ENCODE measurements around the gene SUMF1. TPM values are rescaled to one million over a fixed set of nuclear protein-coding genes. Genes with fewer than 3 reads are reported as not detected.

Gene SUMF1
- total RNA-seq, 1 experiment from 2014 or later: 24.0 TPM

DNA sequence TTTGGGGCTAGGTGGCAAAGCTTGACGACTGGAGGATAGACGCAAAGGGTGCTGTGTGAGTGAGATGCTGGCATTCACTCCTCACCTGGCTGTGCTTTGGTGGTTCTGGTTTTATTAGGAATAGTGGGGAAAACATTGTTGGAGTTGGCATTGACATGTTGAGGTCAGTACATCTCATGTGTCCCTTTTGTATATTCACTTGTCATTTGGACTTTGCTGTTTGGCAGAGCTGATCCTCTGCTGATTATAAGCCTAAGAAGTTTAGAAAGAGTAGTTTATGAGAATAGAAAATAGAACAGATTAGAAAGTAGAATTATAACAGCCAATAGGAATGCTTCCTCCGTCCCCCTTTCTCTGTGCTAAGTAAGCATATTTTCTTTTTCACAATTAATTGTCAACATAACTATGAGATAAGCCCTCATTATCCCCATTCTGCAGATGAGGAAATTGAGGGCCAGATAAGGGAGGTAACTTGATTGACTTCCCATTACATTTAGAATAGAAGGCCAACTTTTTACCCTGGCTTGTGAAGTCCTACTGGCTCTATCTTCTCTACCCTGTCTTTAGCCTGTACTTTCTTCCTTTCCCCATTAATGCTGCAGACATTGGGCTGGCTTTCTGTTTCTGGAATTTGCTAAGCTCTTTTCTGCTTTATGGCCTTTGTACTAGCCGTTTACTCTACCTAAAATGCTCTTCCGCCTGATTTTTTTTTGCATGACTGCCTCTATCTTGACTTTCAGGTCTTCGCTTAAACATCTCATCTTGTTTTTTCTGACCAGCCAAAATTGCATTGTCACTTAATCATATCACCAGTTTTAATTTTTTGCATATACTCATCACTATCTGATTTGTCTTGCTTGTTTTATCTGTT lies 38.9 kb upstream of the SUMF1 start:
- Histone ChIP-seq H3K9me3 (replicated peaks) (no peaks in the 10 kb centered on the region; the same call in 1 of the 2 replicates), H3K27me3 (replicated peaks) (no peaks in the 10 kb centered on the region), H3K4me3 (no peak overlapping the region), H3K27ac (no peak overlapping the region), H3K4me1 (replicated peaks) (no peaks in the 10 kb centered on the region), H3K36me3 (no peaks in the 10 kb centered on the region)
- no peak for DNase-seq (ENCODE audit: low read depth in 1 of 2, low spot score in 2 of 2)

DNA sequence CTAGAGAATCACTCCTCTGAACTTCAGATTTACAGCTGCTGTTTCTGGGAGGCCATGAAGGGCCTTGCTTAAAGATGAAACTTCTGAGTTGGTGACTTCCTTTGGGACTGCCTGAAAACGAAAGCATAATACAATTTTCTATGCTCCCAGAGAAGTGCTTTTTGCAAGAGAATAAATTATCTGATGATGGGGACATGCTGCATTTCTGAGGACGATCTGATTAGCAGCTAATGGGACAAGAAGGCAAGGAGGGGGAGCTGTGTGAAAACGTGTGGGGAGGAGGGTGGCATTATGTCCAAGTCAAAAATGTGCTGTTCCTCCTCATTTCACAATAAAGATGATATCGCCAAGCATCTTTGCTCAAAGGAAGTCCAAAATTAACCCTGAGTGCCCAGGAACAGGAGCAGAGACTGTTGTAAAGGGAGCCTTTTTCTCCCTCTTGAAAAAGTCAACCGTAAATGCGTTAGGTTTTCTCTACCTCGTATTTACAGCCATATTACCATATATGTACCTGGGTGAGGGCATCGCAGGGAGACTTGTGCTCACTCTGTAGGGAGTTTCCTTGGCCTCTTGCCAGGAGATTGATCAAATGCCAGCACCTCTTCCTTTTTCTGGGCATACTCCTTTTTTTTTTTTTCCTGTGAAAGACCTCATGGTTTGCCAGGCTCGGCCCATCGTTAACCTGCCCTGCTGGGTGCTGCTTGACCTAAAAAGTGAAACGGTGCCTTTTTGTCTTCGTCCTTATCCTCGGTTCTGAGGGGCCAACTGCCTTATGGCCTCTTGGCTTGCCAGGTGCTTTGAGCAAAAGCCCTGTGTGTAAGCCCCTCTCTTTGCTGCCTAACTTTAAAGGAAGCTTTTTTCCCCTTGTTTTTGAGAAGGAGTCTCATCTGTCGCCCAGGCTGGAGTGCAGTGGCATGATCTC lies 37.5 kb upstream of the SUMF1 start:
- H3K9me3 ChIP-seq (replicated peaks): no peaks in the 10 kb centered on the region; the same call in 1 of the 2 replicates
- no peaks in the 10 kb centered on the region for H3K4me1 ChIP-seq (replicated peaks)
- H3K36me3 ChIP-seq: no peaks in the 10 kb centered on the region
- no peak overlapping the region for H3K4me3 ChIP-seq
- H3K27me3 ChIP-seq (replicated peaks): no peaks in the 10 kb centered on the region
- no peak overlapping the region for H3K27ac ChIP-seq
- DNase-seq (ENCODE audit: low read depth in 1 of 2, low spot score in 2 of 2): no peak

DNA sequence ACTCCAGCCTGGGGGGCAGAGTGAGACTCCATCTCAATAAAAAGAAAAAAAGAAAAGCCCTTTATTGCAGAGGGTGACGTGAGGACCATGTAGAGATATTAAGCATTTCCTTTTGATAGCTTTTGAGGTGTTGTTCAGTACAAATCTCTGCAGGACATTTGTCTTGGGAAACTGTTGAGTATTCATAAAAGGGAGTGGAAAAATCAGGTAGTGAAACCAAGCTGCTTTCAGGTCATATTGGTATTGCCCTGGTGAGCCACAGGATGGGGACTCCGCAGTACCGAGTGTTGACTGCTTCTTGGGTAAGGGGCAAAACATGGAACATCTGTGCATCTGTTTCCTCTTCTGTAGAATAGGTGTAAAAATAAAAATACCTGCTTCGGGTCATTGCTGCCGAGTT lies 36.0 kb upstream of the SUMF1 start:
- no peak overlapping the region for H3K4me3 ChIP-seq
- no peaks in the 10 kb centered on the region for H3K4me1 ChIP-seq (replicated peaks)
- no peaks in the 10 kb centered on the region for H3K9me3 ChIP-seq (replicated peaks)
- H3K27ac ChIP-seq: no peak overlapping the region
- DNase-seq (ENCODE audit: low read depth in 1 of 2, low spot score in 2 of 2): no peak
- H3K27me3 ChIP-seq (replicated peaks): no peaks in the 10 kb centered on the region
- H3K36me3 ChIP-seq: no peaks in the 10 kb centered on the region

DNA sequence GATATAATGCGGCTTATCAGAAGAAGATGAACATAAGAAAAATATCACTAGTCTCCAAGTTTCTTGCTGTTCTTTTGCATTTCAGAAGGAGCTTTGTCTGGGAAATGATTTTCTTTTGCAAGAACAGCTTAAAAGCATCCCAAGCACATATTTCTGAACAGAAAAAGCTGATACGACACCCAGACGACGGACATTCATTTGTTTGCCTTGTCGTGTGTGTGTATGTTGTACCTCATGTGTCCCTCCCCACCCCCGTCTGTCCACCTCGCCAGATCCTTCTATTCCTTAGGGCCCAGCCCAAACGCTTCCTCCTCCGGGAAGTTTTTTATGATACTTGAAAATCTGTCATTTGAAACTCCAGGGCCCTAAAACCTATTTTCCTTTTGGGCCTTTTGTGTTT lies 34.9 kb upstream of the SUMF1 start:
- no peaks in the 10 kb centered on the region for H3K36me3 ChIP-seq
- no peak overlapping the region for H3K4me3 ChIP-seq
- H3K27me3 ChIP-seq (replicated peaks): no peaks in the 10 kb centered on the region
- no peak for DNase-seq (ENCODE audit: low read depth in 1 of 2, low spot score in 2 of 2)
- no peaks in the 10 kb centered on the region for H3K9me3 ChIP-seq (replicated peaks)
- H3K27ac ChIP-seq: no peak overlapping the region
- no peaks in the 10 kb centered on the region for H3K4me1 ChIP-seq (replicated peaks)

DNA sequence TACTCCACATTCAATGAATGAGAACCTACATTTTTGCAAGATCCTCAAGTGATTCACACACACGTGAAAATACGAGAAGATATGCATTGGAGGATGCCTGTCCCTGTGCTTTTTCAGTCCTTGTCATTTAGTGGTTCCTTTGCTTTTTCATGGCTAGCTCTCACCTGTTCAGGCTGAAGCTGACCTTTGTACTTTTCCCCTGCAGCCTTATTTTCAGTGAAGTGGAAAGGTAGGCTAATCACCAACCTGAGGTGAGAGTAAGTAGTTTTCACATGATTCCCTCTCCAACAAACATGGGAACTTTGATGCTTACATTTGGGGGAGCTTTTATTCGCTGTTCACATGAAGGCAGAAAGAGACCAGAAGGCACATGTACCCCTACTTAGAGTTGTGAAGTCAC lies 34.4 kb upstream of the SUMF1 start:
- no peaks in the 10 kb centered on the region for H3K27me3 ChIP-seq (replicated peaks)
- no peaks in the 10 kb centered on the region for H3K4me1 ChIP-seq (replicated peaks)
- H3K4me3 ChIP-seq: no peak overlapping the region
- H3K36me3 ChIP-seq: no peaks in the 10 kb centered on the region
- no peak overlapping the region for H3K27ac ChIP-seq
- no peaks in the 10 kb centered on the region for H3K9me3 ChIP-seq (replicated peaks)
- no peak for DNase-seq (ENCODE audit: low read depth in 1 of 2, low spot score in 2 of 2)

DNA sequence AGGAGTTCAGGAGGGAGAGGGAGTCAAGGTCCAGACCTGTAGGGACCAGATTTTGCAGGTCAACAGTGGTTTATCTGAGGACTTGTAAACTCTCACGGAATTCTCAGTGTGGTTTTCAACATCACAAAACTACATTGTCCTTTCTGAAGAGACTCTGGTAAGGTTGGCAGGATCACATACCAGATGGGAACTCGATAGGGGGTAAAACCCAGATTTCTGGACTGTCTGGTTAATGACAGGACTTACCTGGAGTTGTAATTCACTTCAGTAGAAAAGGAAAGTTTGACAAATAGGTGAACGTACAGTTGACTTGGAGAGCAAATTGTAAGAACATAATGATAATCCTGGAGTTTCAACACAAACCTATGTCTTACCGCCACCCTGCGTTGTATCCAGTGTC lies 31.4 kb upstream of the SUMF1 start:
- Histone ChIP-seq H3K4me1 (replicated peaks) (no peaks in the 10 kb centered on the region), H3K36me3 (no peaks in the 10 kb centered on the region), H3K27me3 (replicated peaks) (no peaks in the 10 kb centered on the region; the same call in 1 of the 2 replicates), H3K4me3 (no peak overlapping the region), H3K27ac (no peak overlapping the region), H3K9me3 (replicated peaks) (no peaks in the 10 kb centered on the region)
- no peak for DNase-seq (ENCODE audit: low read depth in 1 of 2, low spot score in 2 of 2)

DNA sequence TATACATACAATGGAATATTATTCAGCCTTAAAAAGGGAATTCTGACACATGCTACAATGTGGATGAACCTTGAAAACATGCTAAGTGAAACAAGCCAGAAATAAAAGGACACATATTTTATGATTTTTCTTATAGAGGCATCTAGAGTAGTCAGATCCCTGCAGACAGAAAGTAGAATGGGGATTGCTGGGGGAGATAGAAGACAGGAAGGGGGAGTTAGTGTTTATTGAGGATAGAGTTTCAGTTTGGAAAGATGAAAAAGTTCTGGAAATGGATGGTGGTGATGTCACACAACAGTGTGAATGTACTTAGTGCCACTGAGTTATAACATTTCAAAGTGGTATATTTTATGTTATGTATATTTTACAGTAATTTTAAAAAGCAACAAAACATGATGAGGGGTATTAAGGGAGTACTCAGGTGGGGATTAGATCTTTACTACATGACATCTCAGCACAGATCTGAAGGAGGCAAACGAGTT lies 30.8 kb upstream of the SUMF1 start:
- H3K4me1 ChIP-seq (replicated peaks): no peaks in the 10 kb centered on the region
- no peak overlapping the region for H3K4me3 ChIP-seq
- H3K27ac ChIP-seq: no peak overlapping the region
- no peak for DNase-seq (ENCODE audit: low read depth in 1 of 2, low spot score in 2 of 2)
- no peaks in the 10 kb centered on the region for H3K36me3 ChIP-seq
- H3K27me3 ChIP-seq (replicated peaks): no peaks in the 10 kb centered on the region; the same call in 1 of the 2 replicates
- no peaks in the 10 kb centered on the region for H3K9me3 ChIP-seq (replicated peaks)

DNA sequence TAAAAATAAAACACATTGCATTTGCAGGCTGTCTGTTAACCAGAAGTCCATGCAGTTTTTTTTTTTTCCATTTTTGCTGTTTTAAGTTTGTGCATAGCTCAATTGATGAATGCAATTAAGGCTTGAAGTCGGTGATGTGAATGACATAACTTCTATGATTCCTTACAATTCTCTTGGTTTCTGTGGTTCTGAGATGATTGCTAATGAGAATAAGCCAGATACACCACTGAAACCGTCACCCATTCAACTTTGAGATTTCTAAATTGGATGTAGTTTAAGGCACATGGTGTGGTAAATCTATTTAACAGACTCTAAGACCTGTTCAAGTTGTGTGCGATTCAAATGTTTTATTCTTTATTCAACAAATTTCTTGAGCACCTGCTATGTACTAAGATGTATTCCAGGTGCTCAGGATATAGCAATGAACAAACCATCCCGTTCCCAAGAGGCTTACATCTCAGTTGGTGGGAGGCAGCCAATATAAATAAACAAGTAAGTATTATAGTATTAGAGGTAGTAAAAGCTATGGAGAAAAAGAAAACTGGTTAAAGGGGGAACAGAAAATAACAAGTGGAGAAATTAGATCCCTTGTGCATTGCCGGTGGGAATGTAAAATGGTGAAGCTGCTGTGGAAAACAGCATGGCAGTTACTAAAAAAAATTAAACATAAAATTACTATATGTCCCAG lies 30.1 kb upstream of the SUMF1 start:
- no peaks in the 10 kb centered on the region; the same call in 1 of the 2 replicates for H3K27me3 ChIP-seq (replicated peaks)
- no peak for DNase-seq (ENCODE audit: low read depth in 1 of 2, low spot score in 2 of 2)

DNA sequence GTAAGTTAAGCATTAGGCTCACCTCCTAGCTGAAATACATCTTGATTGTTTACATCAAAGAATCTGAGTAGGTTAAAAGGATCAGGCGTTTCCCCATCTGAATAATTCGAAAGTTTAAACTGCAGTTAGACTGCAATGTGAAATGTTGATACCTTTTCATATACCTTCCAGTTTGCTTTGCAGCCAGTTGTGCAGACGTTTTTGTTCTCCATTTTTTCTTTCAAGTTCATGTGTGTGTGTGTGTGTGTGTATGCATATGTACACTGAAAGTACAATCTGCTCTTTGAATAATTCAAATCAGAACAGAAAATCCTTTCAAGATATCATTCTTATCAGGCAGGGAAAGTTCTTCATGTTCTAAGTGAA lies 29.0 kb upstream of the SUMF1 start:
- H3K27me3 ChIP-seq (replicated peaks): peaks cover 8% of the 10 kb centered on the region; the same call in 1 of the 2 replicates
- H3K4me1 ChIP-seq (replicated peaks): peaks cover 5% of the 10 kb centered on the region; the same call in 1 of the 2 replicates

More for the DNA sequence above, 30.1 kb upstream of the SUMF1 start:
- H3K4me1 ChIP-seq (replicated peaks): peaks cover 3% of the 10 kb centered on the region; the same call in 1 of the 2 replicates
- no peaks in the 10 kb centered on the region for H3K9me3 ChIP-seq (replicated peaks)
- H3K36me3 ChIP-seq: no peaks in the 10 kb centered on the region
- H3K4me3 ChIP-seq: no peak overlapping the region
- no peak overlapping the region for H3K27ac ChIP-seq

DNA sequence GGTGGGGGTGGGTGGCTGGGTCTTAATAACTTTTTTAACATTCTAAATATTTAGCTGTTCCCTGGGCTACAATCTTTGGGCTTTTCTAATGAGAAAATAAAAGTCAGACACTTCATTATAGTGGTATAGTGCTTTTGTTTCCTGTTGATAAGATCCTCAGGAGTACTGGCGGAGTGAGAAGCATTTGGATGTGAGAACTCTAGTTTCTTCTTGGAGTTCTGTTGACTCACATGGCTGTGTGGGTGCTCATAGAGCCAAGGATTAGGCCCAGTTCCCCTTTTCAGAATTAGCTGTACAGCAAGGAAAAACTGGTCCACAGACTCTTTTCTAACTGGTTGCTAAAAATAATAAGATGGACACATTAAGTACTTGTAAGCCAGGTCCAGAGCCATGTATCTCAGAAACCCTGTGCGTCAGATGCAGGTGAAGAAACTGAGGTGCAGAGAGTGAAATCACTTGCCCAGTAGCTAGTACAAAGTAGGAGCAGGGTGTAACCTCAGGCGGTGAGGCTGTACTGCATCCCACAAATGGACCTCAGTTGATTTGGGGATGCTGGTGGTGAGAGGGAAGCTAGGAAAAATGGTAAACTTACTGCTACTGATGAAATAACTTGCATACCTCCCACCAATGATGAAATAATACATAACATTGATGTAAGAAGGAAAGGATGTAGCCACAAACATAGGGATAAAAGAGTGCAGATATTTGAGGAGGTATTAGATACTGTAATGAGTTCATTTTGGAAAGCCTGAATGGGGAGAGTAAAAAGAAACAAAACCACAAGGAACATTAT lies 28.4 kb upstream of the SUMF1 start:
- Histone ChIP-seq H3K27me3 (replicated peaks) (peaks cover 8% of the 10 kb centered on the region; the same call in 1 of the 2 replicates), H3K27ac (no peak overlapping the region), H3K4me1 (replicated peaks) (peaks cover 5% of the 10 kb centered on the region; the same call in 1 of the 2 replicates), H3K9me3 (replicated peaks) (no peaks in the 10 kb centered on the region), H3K4me3 (no peak overlapping the region), H3K36me3 (no peaks in the 10 kb centered on the region)
- no peak for DNase-seq (ENCODE audit: low read depth in 1 of 2, low spot score in 2 of 2)

More for the DNA sequence above, 29.0 kb upstream of the SUMF1 start:
- Histone ChIP-seq H3K36me3 (no peaks in the 10 kb centered on the region), H3K9me3 (replicated peaks) (no peaks in the 10 kb centered on the region), H3K4me3 (no peak overlapping the region), H3K27ac (no peak overlapping the region)
- no peak for DNase-seq (ENCODE audit: low read depth in 1 of 2, low spot score in 2 of 2)

DNA sequence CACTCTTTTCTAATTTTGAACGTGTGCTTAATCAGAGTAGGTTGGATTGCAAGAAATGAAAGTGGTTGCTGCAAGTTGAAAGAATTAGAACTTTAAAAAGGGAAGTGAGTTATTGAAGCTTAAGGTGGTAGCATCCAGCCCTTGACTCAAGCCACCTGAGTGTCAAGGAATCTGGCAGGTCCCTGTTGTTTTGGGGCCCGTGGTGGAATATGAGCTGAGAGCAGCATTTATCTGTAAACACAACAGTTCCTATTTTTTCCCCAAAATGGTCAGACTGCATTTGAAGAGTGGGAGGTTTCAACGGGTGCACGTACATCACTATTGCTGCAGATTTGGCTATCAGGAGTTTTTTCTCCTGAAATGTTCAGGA lies 27.8 kb upstream of the SUMF1 start:
- Histone ChIP-seq H3K36me3 (no peaks in the 10 kb centered on the region), H3K27ac (no peak overlapping the region), H3K4me3 (no peak overlapping the region), H3K9me3 (replicated peaks) (no peaks in the 10 kb centered on the region), H3K4me1 (replicated peaks) (peaks cover 5% of the 10 kb centered on the region; the same call in 1 of the 2 replicates), H3K27me3 (replicated peaks) (peaks cover 8% of the 10 kb centered on the region; the same call in 1 of the 2 replicates)
- DNase-seq (ENCODE audit: low read depth in 1 of 2, low spot score in 2 of 2): no peak

DNA sequence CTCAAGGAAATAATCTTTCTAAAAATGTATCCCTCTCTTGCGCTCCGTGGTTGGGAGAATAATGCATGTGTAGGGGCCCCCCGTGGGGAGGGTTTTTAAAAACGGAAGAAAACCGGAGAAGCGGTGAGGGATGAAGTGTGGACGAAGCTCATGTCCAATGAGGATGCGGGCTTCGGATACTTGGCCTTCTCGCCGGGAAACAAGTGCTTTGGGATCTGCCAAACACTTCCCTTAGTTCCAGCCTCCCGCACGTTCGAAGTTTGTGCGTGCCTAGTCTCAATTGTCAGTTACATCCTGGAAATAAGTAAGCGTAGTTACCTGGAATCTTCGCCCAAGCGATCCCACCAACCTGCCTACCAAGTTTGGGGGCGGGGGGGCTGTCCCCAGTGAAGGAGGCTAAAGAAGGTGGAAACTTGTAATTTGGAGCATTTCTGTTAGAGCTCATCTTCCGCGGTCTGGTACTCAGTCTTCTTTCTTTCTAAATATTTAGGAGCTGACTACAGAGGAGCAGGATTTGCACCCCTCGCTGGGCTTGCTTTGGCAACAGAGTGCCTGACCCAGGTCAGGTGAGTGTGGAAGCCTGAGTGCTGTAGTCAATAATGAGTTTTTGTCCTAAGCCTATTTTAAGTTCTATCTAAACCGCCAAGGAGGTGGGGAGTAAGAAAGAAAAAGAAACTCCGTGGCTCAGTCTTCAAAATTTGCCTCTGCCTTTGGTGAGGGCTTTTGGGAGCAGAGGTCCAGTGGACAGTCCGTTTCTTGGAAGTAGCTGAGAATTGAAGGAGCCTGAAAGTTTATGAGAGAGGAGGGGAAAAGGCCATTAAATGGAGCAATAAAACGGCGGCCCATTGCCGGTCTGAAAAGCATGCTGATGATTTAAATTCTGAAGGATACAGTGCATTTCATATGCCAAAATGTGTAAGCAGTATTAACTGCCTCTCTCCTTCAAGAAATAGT lies 27.1 kb upstream of the SUMF1 start:
- H3K9me3 ChIP-seq (replicated peaks): no peaks in the 10 kb centered on the region
- peaks cover 5% of the 10 kb centered on the region; the same call in 1 of the 2 replicates for H3K4me1 ChIP-seq (replicated peaks)
- no peaks in the 10 kb centered on the region for H3K36me3 ChIP-seq
- peak overlapping the region; percentile 49 for H3K4me3 ChIP-seq
- DNase-seq (ENCODE audit: low read depth in 1 of 2, low spot score in 2 of 2): no peak
- H3K27me3 ChIP-seq (replicated peaks): peaks cover 8% of the 10 kb centered on the region; the same call in 1 of the 2 replicates
- H3K27ac ChIP-seq: no peak overlapping the region

All from SJSA1 (cell line).